NCI-H2227 (cell line): ENCODE data around the gene GFRA1.
A peak's percentile ranks its signal among the peaks of the same experiment; 100 is the strongest.
"Not testable (repeated sequence)": the region's sequence is repeated elsewhere in the genome, so short reads cannot be mapped to it uniquely, and the experiment has no call there.

Source experiments
- DNase-seq: peaks from one replicate; lab custom pipeline; 2025; ENCODE audit not compliant: unreplicated experiment; lab: John Stamatoyannopoulos, UW

Gene GFRA1

GRCh38 chr10:116201670-116202430 is 71.2 kb downstream of the GFRA1 start:
- no peak for DNase-seq

DNA sequence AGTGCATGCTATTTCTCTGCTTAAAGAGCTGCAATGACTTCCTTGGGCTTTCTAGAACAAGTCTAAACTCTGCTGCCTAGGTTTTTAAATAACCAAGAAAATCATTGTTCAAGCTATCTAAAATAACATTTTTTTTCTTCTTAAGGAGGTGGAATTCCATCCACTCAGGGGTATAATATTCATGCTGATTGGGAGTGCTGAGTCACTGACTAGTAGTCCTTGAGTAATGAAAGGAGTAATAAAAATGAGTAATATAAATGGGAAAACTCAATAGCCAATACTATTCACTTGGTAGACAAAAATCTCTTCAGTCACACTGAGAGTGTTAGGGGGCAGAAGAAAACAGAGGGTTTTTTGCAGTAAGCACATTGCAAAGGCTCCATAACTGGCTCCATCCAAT is 72.0 kb downstream of the GFRA1 start:
- no peak for DNase-seq

GRCh38 chr10:116198676-116199035 is 74.3 kb downstream of the GFRA1 start:
- DNase-seq, result no peak

DNA sequence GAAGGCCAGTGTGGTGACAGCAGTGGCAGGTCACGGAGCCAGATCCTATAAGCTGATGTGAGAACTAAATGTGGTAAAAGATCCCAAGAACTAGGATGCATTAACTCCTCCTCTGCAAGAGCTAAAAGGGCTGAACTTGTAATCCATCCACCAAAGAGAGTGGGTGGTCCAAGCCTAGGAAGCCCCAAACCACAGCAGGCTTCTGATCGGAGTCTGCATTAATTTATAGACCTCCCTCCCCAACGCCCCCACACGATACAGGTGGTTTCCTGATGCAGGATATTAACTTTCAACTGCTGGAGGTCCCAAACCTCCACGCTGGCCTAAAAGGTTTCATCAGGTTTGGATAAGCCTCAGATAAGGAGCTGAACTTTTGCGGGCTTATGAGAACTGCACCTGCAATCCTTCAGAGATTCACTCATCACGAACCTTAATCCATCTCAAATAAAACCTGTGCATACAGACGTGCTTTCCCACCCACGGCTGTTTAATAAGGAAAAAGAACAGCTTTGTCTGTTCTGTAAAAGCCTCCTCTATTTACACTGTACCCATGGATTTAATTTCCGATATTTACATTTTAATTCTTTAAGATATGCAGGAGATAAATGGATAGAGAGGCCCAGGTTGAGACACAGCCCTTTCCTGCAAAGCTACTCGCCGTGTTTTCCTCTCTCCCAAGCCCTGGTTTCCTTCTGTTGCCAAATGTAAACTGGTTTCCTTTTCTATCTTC is 74.9 kb downstream of the GFRA1 start:
- DNase-seq, result no peak

- no peak for DNase-seq
These were observed 77.4 kb downstream of the GFRA1 start for GRCh38 chr10:116195583-116195982.

DNA sequence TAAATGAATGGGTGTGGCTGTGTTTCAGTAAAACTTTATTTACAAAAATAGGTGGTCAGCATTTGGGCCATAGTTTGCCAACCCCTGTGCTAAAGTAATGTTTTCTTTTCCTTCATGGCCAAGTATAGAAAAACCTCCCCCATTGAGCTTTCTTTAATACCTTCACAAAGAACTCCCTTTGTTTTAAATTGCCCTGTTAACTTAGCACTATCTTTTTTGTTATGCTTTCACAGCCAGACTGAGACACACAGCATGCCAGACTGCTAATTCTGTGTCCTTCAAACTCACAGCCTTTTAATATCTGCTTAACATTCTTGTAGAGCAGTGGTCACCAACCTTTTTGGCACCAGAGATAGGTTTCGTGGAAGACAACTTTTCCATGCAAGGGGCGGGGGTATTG is 78.0 kb downstream of the GFRA1 start:
- no peak for DNase-seq

- no peak for DNase-seq
These were observed 78.9 kb downstream of the GFRA1 start for GRCh38 chr10:116194061-116194460.

DNA sequence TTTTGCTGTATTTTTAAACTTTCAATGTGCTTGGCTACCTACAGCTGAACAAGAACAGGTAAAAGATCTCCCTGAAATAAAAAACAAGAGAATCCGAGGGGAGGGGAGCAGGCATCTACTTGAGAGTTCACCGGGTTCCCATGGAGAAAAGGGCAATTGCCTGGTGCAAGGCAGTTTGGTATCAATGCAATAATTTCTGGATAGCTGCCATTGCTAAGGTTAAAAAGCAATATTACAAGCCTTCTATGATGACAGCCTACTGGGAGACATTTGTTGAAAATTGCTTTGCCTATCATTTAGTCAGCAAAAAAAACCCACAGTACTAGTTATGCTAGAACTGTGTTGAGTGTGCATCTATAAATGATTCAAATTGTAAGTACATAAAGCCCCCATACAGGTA is 82.1 kb downstream of the GFRA1 start:
- DNase-seq, result peak; percentile 22

- no peak for DNase-seq
These were observed 86.7 kb downstream of the GFRA1 start for GRCh38 chr10:116186273-116186672.

- no peak for DNase-seq
These were observed 87.7 kb downstream of the GFRA1 start for GRCh38 chr10:116185199-116185867.

DNA sequence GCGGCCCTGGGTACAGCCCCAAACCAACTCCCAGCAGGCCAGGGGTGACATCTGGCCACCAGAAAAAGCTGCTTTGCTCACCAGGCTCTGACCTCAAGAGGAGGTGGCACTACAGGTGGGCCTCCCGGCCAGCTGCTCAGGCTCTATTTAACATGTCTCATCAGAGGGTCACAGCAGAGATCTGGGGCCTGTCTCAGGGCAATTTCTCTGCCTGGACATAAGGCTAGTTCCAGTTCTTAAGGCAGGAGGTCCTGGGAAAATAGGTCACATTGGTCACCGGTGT is 88.6 kb downstream of the GFRA1 start:
- no peak for DNase-seq

DNA sequence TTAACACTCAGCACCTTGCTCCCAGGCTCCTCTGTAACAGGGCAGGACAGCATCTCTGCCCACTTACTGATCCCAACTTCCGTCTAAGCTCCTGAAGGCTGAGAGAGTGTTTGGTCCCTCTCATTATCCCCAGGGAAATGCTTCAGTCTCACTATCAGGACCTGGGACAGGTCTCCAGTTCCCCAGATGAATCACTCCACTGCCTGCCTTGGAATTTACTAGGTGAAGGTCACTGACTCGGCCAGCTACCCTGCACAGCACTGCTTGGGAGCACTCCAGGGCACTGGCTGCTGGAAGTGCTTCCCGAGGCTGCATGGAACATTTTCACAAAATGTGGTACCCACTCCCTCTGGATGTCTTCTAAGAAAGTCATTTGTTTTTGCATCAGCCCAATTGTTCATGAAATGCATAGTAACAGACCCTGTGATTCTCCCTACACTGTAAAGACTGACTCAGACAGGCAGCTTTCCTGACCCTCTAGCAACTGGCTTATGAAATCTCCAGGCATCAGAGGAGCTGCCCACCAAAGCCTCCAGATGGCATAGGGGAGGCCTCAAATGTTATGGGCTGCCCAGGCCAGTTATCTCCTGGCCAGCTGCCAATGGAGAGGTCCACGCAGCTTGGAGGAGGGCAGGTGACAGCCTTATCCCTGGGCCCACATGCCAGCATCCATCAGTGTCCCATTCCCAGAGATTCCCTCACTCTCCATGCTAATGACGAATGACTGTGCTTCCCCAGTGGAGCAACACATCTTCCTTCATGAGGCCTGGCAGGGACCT is 89.1 kb downstream of the GFRA1 start:
- no peak for DNase-seq

DNA sequence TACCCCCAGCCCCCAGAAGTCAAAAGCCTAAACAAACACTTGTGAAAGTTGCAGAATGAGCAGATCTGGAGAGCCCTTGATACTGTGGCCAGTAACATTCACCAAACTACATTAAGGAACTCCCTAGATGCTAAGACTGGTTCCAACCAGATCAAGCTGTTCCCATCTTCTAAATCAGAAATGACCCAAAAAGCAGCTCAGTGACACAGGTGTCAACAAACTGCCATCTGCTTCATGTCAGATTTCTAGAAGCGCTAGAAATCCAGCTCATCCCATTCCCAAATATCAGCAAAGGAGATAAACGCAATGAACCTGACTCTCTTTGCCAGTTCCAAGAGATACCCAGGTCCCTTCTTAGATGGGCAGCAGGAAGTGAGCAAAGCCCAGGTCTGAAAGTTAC is 90.6 kb downstream of the GFRA1 start:
- no peak for DNase-seq

GRCh38 chr10:116178086-116178605 is 94.9 kb downstream of the GFRA1 start:
- peak; percentile 3 for DNase-seq

- no peak for DNase-seq
These were observed 97.8 kb downstream of the GFRA1 start for GRCh38 chr10:116175231-116175630.

DNA sequence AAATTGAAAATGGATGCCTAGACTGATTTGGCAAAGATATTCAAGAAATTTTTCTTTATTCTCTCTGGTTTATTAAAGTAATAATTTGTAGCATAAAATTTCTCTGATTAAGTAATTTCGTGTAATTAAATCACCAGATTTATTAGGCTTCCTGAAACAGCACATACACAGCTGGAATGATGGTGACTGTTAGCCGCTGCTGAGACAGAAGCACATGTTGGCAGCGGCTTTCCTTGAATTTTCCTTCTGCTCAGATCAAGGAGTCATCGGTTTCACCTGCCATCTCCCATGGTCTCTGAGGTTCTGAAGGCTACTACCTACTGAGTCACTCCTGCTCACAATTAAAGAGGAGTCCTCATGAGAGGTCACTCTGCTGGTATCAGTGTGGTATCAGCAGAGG is 101.5 kb downstream of the GFRA1 start:
- no peak for DNase-seq

- no peak for DNase-seq
These were observed 102.2 kb downstream of the GFRA1 start for GRCh38 chr10:116170815-116171250.

DNA sequence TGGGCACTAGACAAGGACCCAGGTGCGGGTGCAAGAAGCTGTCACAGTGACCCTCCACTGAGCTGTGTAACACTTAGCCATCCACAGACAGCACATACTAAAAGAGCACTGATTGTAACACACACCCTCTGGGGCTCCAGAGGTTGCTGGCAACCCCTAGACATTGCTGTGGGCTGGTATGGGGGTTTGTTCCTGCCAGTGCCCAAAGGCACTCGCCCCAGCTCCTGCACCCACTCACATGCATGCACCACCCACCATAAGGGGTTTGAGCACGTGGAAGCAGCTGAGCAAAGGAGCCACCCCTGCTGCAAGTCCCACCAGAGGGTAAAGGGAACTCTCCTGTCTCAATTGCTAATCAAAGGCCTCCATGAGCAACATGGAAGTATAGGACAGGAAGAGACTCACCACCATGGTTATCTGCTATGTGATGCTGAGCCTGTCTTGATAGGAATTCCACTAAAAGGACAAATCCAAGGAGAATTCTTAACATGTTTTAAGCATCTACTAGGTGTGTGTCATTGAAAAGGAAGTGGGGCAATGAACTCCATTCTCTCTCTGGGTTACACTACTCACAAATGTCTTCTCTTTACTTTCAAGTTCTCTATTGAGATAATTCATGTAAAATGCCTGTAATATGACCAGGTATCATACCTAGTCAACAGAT is 103.1 kb downstream of the GFRA1 start:
- no peak for DNase-seq

DNA sequence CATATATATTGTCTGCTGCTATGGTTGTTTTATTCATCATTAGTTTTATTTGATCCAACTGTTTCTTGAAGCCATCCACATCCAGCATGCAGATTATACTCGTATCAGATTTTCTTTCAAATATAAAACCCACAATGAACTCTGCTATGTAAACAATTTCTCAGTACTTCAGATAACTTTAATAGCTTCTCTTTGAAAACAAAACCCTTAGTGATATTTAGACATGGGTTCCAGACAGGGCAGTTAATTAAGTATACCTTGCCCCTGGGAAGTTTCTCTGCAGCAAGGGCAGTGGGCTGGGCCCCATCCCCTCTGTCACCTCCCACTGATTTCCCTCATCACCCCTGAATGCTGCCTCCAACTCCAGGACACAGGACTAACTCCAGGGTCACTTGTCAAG is 104.3 kb downstream of the GFRA1 start:
- DNase-seq, result no peak

- no peak for DNase-seq
These were observed 104.7 kb downstream of the GFRA1 start for GRCh38 chr10:116168329-116168728.

DNA sequence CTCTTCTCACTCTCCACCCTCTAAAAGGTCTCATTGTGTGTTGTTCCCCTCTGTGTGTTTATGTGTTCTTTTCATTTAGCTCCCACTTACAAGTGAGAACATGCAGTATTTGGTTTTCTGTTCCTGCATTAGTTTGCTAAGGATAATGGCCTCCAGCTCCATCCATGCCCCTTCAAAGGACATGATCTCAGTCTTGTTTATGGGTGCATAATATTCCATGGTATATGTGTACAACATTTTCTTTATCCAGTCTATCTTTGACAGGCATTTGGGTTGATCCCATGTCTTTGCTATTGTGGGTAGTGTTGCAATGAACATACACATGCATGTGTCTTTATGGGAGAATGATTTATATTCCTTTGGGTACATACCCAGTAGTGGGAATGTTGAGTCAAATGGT is 107.1 kb downstream of the GFRA1 start:
- DNase-seq, result not testable (repeated sequence)
